ENCODE results near the gene KLHDC7A.

DNA sequence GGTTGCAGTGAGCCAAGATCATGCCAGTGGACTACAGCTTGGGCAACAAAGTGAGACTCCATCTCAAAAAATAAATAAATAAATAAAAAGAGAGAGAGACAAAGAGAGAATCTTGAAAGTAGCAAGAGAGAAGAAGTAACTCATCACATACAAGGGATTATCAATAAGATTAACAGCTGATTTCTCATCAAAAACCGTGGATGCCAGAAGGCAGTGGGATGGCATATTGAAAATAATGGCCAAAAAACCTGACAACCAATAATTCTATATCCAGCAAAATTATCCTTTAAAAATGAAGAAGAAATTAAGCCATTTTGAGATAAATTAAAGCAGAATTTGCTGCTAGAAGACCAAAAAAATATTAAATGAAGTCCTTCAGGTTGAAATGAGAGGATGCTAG lies 35.7 kb downstream of the KLHDC7A start:
- TF ChIP-seq, protein P1, sequence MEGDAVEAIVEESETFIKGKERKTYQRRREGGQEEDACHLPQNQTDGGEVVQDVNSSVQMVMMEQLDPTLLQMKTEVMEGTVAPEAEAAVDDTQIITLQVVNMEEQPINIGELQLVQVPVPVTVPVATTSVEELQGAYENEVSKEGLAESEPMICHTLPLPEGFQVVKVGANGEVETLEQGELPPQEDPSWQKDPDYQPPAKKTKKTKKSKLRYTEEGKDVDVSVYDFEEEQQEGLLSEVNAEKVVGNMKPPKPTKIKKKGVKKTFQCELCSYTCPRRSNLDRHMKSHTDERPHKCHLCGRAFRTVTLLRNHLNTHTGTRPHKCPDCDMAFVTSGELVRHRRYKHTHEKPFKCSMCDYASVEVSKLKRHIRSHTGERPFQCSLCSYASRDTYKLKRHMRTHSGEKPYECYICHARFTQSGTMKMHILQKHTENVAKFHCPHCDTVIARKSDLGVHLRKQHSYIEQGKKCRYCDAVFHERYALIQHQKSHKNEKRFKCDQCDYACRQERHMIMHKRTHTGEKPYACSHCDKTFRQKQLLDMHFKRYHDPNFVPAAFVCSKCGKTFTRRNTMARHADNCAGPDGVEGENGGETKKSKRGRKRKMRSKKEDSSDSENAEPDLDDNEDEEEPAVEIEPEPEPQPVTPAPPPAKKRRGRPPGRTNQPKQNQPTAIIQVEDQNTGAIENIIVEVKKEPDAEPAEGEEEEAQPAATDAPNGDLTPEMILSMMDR (conservative IDR thresholded peaks at IDR 0.05; ENCODE audit: low read length), result no peak
- TF ChIP-seq EZH2phosphoT487 (IDR thresholded peaks at IDR 0.05; ENCODE audit: borderline replicate concordance), result no peak

Data from Loucy (cell line).